GM19395 (cell line): ENCODE data around the gene ENPP1.
"Not testable (repeated sequence)": the region's sequence is repeated elsewhere in the genome, so short reads cannot be mapped to it uniquely, and the experiment has no call there.

Experiments used
- ATAC-seq: cut with Tn5 transposase; IDR thresholded peaks from one replicate; pipeline ENCODE4 v1.9.1; 2021; ENCODE audit warnings: mild to moderate bottlenecking, moderate library complexity; ENCODE audit not compliant: unreplicated experiment

ENPP1 gene

GRCh38 chr6:131911951-131912350 lies 104.1 kb downstream of the ENPP1 start:
- ATAC-seq: no peak

- no peak for ATAC-seq
Observed at GRCh38 chr6:131914234-131914633, 106.4 kb downstream of the ENPP1 start.

DNA sequence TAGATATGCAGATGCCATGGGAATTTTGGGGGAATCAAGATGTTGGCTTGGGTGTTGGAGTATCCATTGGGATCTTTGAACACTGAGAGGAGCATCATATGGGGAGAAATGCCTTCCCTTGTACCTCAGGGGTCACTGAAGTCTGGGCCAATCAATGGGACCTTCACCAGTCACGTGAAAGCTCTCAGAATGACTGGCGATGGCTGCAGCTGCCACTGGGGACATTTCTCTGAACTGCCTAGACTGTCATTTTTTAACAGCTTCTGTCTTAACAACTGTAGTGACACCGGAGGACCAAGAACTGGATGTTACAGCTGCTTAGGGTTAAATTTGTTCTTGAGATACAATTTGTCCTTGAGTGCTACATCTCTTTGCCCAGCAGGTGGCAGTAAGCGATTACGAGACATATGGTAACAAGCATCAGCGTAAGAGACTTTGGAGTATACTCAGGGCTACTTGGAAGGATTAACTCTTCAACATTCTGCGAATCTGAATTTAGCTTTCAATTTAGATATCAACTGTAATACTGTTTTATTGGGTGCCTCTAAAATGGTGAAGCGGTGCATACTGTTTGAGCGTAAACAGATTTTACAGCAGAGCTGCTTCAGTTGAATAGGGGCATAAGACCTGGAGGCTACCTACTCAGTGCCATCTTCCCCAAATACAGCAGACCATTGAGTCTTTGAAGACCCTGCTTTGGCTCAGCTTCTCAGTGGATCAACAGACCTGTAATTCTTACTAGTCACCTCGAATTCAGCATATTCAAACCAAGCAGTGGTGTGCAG lies 107.3 kb downstream of the ENPP1 start:
- ATAC-seq: peak; percentile 87

- not testable (repeated sequence) for ATAC-seq
Observed at GRCh38 chr6:131916091-131916796, 108.4 kb downstream of the ENPP1 start.

GRCh38 chr6:131916847-131917246 lies 109.0 kb downstream of the ENPP1 start:
- ATAC-seq: no peak

- no peak for ATAC-seq
Observed at GRCh38 chr6:131917318-131917717, 109.5 kb downstream of the ENPP1 start.

GRCh38 chr6:131917763-131918649 lies 110.2 kb downstream of the ENPP1 start:
- ATAC-seq: no peak

DNA sequence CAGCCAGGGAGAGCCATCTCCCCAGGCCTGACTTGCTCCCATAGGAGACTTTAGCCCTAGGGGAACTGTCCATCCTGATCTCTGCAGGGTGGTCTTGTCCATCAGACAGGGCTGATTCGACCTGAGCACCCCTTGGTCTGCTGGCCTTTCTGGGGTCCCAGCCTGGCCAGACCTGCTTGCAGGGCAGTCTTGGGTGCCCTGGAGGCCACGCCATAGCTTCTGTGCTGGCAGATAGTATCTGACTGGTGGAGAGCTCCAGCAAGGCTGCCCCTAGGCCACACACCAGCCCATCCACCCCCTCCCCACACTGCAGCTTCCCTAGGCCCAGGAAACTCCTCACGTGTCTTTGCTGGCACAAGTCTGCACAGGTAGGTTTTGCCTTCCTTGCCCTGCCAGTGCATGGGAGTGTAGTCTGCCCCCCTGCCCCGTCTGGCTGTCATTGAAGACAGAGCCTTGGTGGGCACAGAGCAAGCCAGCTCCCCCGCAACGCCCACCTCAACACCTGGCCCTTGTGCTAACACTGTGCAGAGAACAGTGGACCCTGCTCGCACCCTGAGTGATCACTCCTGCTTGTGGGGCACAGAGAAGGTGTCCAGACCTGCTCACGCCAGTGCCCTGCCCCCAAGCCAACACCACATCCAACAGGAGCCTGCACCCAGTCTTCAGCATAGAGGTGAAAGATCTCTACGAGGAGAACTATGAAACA lies 111.0 kb downstream of the ENPP1 start:
- no peak for ATAC-seq

- ATAC-seq: no peak
Observed at GRCh38 chr6:131920656-131921055, 112.8 kb downstream of the ENPP1 start.

- peak; percentile 81 for ATAC-seq
Observed at GRCh38 chr6:131923356-131923755, 115.5 kb downstream of the ENPP1 start.

- no peak for ATAC-seq
Observed at GRCh38 chr6:131924881-131925474, 117.2 kb downstream of the ENPP1 start.

DNA sequence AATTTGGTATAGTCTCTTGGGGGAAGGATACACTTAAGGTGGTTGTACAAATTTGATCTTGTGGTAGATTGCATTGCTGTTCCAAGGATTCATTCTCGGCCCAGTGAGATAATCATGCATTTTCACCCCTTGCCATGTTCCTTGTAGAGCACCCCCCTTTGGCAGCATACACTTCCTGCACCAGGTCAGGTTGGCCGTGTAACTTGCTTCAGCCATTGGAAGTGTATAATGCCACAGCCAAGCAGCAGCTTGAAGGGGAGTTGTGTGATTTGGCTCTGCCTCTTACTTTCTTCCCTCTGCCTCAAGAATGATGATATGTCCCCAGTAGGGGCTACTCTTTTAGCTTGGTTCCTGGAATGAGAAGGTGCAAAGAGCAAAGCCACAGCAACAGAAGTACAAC lies 121.4 kb downstream of the ENPP1 start:
- no peak for ATAC-seq

DNA sequence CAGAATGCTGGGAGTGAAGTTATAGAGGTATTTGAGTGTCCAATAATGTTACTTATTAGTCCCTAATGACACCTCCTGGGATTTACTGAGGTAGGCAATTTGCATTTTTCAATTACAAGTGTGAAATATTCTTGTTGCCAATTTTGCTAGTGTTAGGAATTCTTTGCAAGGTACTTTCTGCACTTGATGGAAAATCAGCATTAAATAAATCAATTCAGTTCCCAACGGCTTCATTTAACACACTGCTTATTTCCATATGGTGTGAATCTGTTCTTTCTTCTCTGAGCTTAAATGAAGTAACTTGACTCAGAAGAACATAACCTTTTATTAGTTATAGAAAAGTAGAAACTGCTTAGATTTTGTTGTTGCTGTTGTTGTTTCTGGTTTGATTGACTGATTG lies 122.2 kb downstream of the ENPP1 start:
- no peak for ATAC-seq

GRCh38 chr6:131931063-131931750 lies 123.4 kb downstream of the ENPP1 start:
- no peak for ATAC-seq

DNA sequence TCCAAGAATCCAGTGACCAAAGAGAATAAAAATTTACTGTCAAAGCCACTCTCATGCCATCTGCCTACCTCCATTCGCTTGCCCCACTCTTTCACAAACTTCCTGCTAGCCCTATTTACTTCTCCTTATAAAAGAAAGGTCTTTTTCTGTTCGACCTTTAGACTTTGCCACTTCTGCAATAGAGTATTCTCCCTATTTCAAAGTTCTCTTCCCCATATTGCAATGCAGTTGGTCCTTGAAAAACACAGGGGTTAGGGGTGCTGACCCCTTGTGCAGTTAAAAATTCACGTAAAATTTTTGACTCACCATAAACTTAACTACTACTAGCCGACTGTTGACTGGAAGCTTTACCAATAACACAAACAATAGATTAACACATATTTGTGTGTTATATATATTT lies 128.3 kb downstream of the ENPP1 start:
- ATAC-seq: no peak

GRCh38 chr6:131937226-131937625 lies 129.4 kb downstream of the ENPP1 start:
- no peak for ATAC-seq

- ATAC-seq: no peak
Observed at GRCh38 chr6:131937703-131938631, 130.1 kb downstream of the ENPP1 start.
